Mesothelial cell of epicardium (in vitro differentiated cells): ENCODE results near the gene SPANXC. TPM values are rescaled to one million over a fixed set of nuclear protein-coding genes. Genes with fewer than 3 reads are reported as not detected.
A peak's percentile ranks its signal among the peaks of the same experiment; 100 is the strongest.
"Not testable (repeated sequence)": the region's sequence is repeated elsewhere in the genome, so short reads cannot be mapped to it uniquely, and the experiment has no call there.

Source experiments
- DNase-seq, 2 experiments: peaks; one replicate each; pipeline ENCODE4 v3.0.0; 2021; ENCODE audit warnings: low spot score in 2 of 2; ENCODE audit not compliant: unreplicated experiment in 2 of 2
- H3K27ac Mint-ChIP-seq: 2 replicates; pipeline ENCODE4 v1.8.0; 2021; ENCODE audit warnings: mixed read lengths
- H3K27me3 Mint-ChIP-seq: 2 replicates; pipeline ENCODE4 v1.8.0; 2021; ENCODE audit warnings: low read depth, mixed read lengths
- H3K36me3 Mint-ChIP-seq: 2 replicates; pipeline ENCODE4 v1.8.0; 2021; ENCODE audit warnings: mixed read lengths
- H3K4me1 Mint-ChIP-seq: 2 replicates; pipeline ENCODE4 v1.8.0; 2021; ENCODE audit warnings: mixed read lengths
- H3K4me3 Mint-ChIP-seq: 2 replicates; pipeline ENCODE4 v1.8.0; 2021; ENCODE audit warnings: mild to moderate bottlenecking, moderate library complexity, mixed read lengths
- H3K9me3 Mint-ChIP-seq: 2 replicates; pipeline ENCODE4 v1.8.0; 2021; ENCODE audit warnings: mixed read lengths
- CTCF ChIP-seq: fragments of 200-600 bp; sonication (generic); IDR thresholded peaks from one replicate; pipeline ENCODE4 v1.5.0; 2021; ENCODE audit warnings: antibody characterized with exemption; ENCODE audit not compliant: unreplicated experiment
- total RNA-seq: library from RNA; stranded (reverse); gene quantifications from 3 replicates; pipeline ENCODE4 v1.2.1, GENCODE V29; 2021

SPANXC gene
- 0.82 TPM in 1 of 3 replicates, not detected in the others for total RNA-seq

GRCh38 chrX:141242417-141242816 lies at the start of gene SPANXC:
TSS of gene SPANXC (minus strand) at chrX:141242517. CDS start at chrX:141242457, 60 bp downstream.
- H3K4me3 Mint-ChIP-seq, H3K9me3 Mint-ChIP-seq, H3K27me3 Mint-ChIP-seq, H3K4me1 Mint-ChIP-seq, H3K36me3 Mint-ChIP-seq, DNase-seq, H3K27ac Mint-ChIP-seq: not testable (repeated sequence)

GRCh38 chrX:141279476-141279875 lies 37.2 kb upstream of the SPANXC start:
- H3K36me3 Mint-ChIP-seq = no peaks in the 10 kb centered on the region
- no peak overlapping the region for H3K27ac Mint-ChIP-seq
- H3K9me3 Mint-ChIP-seq = peaks cover 16% of the 10 kb centered on the region
- H3K4me3 Mint-ChIP-seq = no peak overlapping the region
- H3K4me1 Mint-ChIP-seq = no peaks in the 10 kb centered on the region
- no peak for TF ChIP-seq CTCF
- DNase-seq = no peak
- no peaks in the 10 kb centered on the region for H3K27me3 Mint-ChIP-seq

GRCh38 chrX:141278306-141278705 lies 36.0 kb upstream of the SPANXC start:
- Mint-ChIP-seq H3K36me3 (no peaks in the 10 kb centered on the region), H3K27ac (no peak overlapping the region)

GRCh38 chrX:141258080-141258479 lies 15.8 kb upstream of the SPANXC start:
- TF ChIP-seq CTCF = no peak
- Mint-ChIP-seq H3K27ac (no peak overlapping the region), H3K36me3 (no peaks in the 10 kb centered on the region), H3K4me1 (no peaks in the 10 kb centered on the region), H3K9me3 (peaks cover 40% of the 10 kb centered on the region), H3K4me3 (no peak overlapping the region), H3K27me3 (no peaks in the 10 kb centered on the region)
- no peak for DNase-seq

More at GRCh38 chrX:141278306-141278705, 36.0 kb upstream of the SPANXC start:
- Mint-ChIP-seq H3K4me1 (no peaks in the 10 kb centered on the region), H3K9me3 (peaks cover 12% of the 10 kb centered on the region), H3K4me3 (no peak overlapping the region), H3K27me3 (no peaks in the 10 kb centered on the region)
- no peak for DNase-seq
- TF ChIP-seq CTCF = no peak

- TF ChIP-seq CTCF = no peak
- Mint-ChIP-seq H3K36me3 (no peaks in the 10 kb centered on the region), H3K4me1 (peaks cover 2% of the 10 kb centered on the region), H3K4me3 (no peak overlapping the region), H3K9me3 (peaks cover 32% of the 10 kb centered on the region), H3K27me3 (no peaks in the 10 kb centered on the region), H3K27ac (no peak overlapping the region)
- DNase-seq = no peak
These were observed 20.7 kb downstream of the SPANXC start for GRCh38 chrX:141221611-141222010.

GRCh38 chrX:141220342-141221008 lies 21.8 kb downstream of the SPANXC start:
- Mint-ChIP-seq H3K36me3 (no peaks in the 10 kb centered on the region), H3K4me1 (peaks cover 2% of the 10 kb centered on the region), H3K27me3 (no peaks in the 10 kb centered on the region), H3K9me3 (peaks cover 32% of the 10 kb centered on the region), H3K4me3 (no peak overlapping the region), H3K27ac (peak overlapping the region; percentile 27)
- DNase-seq = no peak
- no peak for TF ChIP-seq CTCF
